ENCODE results near the gene TBX1.

- TF ChIP-seq CTCF (IDR thresholded peaks at IDR 0.05; ENCODE audit: borderline replicate concordance, extremely low read depth, low read length, poor library complexity, severe bottlenecking) = no peak
- TF ChIP-seq EZH2 (IDR thresholded peaks at IDR 0.05; ENCODE audit: borderline replicate concordance, low read depth, low read length, severe bottlenecking) = no peak
Measured at GRCh38 chr22:19808873-19809478, 48.4 kb downstream of the TBX1 start.

Measured in DND-41 (cell line).